GM19099 (cell line): ENCODE data around the gene BCAS3.

Source experiments
- POLR2A ChIP-seq: IDR thresholded peaks from 3 replicates; pipeline ENCODE4 v1.6.1; 2011; ENCODE audit warnings: low read depth; ENCODE audit not compliant: insufficient read length; ENCODE audit errors: extremely low read depth

BCAS3 gene

DNA sequence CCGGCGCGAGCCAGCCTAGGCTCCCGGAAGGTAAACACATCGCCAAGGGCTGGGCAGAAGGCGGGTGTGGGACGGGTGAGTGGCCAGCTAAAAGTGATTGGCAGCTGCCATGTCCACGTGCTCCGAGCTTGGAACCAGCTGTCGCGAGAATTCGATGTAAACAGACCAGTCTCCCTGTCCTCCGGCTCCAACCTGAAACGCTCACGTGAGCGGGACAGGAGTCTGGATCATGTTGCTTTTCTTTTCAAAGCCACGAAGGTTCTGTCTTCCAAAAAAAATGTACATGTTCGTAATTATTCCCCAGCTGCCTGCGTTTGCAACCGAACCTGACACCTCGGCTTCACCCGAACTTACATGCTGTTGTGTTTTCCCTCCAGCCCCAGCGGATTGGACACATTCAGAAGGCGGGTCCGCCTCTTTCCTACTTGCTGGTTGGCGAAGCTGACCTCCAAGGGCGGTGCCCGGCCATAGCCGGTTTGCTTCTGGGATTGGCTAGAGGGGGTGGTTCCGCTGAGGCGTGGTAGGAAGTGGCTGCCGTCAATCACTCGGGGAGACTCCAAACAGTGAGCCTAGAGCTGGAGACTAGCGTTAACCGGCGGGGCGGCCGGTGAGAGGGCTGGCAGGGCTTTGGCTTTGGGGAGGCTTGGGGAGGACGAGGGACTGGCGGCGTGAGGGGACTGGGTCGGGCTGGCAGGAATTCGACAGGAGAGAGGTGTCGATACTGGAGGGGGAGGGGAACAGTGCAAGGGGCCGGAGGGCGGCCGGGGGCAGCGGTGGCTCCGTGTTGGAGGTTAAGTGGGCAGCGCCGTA, at the start of gene BCAS3:
Gene BCAS3 (plus strand): TSS at position 544 of the 810 bp plus-strand sequence.
- peak; percentile 87 for TF ChIP-seq POLR2A

GRCh38 chr17:60628252-60628889, 49.3 kb upstream of the BCAS3 start:
- TF ChIP-seq POLR2A: no peak

GRCh38 chr17:60629120-60629519, 48.5 kb upstream of the BCAS3 start:
- TF ChIP-seq POLR2A: no peak

GRCh38 chr17:60630352-60630751, 47.3 kb upstream of the BCAS3 start:
- TF ChIP-seq POLR2A: no peak

DNA sequence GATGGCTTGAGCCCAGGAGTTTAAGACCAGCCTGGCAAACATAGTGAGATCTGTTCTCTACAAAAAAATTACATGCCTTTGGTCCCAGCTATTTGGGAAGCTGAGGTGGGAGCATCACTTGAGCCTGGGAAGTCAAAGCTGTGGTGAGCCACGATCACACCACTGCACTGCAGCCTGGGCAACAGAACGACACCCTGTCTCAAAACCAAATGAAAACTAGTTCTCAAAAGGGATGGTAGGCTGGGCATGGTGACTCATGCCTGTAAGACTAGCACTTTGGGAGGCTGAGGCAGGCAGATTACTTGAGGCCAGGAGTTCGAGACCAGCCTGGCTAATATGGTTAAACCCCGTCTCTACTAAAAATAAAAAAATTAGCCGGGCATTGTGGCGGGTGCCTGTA, 46.5 kb upstream of the BCAS3 start:
- TF ChIP-seq POLR2A: no peak

DNA sequence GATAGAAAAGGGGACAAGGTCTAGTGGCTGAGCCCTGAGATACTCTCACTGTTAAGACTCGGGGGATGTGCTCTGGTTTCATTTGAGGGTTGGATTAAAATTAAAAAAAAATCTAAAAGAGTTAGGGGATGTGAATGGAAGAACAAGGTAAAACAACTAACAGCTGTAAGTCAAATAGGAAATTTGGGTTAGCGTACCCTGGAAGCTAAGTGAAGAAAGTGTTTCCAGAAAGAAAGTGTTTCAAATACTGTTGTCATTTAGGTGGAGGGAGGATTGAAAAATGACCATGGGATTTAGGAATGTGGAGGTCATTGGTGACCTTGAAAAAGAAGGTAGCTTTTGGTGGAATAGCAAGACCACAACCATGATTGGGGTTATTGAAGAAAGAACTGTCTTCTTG, 40.0 kb upstream of the BCAS3 start:
- TF ChIP-seq POLR2A: no peak

DNA sequence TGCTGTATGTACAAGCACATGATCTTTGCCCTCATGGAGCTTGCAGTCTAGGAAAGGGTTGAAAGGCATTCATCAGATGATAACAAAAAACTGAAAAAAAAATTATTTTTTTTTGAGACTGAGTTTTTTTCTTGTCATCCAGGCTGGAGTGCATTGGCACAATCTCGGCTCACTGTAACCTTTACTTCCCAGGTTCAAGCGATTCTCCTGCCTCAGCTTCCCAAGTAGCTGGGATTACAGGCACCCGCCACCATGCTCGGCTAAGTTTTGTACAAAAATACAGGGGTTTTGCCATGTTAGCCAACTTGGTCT, 38.7 kb upstream of the BCAS3 start:
- TF ChIP-seq POLR2A: no peak

GRCh38 chr17:60640503-60640902, 37.1 kb upstream of the BCAS3 start:
- TF ChIP-seq POLR2A: no peak

DNA sequence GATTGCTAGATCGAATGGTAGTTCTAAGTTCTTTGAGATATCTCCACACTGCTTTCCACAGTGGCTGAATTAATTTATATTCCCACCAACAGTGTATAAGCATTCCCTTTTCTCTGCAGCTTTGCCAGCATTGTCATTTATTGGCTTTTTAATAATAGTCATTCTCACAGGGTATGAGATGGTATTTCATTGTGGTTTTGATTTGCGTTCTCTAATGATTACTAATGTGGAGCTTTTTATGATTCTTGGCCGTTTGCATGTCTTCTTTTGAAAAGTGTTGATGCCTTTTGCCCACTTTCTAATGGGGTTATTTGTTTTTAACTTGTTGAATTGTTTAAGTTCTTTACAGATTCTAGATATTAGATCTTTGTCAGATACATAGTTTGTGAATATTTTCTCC, 36.5 kb upstream of the BCAS3 start:
- no peak for TF ChIP-seq POLR2A

- TF ChIP-seq POLR2A: no peak
Measured at GRCh38 chr17:60641810-60642220, 35.8 kb upstream of the BCAS3 start.

DNA sequence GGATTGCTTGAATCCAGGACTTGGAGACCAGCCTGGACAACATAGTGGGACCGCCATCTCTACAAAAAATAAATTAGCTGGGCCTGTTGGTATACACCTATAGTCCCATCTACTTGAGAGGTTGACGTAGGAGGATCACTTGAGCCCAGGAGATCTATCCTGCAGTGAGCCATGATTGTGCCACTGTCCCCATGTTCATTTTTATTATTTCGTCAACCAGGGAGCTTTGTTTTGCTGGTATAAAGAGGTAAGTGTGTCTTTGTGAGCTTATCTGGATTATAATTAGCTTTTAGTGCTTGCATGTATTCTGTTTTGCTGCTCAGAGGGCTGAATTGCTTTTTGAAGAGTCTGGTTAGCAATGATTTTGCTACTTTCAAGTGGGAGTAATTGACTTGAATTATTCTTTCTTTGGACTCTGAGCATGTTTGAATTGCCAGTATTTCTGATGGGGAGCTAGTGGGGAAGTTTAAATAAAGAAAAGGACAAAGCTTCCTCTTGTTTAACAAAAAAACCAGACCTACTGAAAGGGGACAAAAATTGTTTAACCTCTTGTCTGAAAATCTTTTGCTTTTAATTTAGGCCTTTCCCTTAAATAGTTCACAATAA, 31.6 kb upstream of the BCAS3 start:
- no peak for TF ChIP-seq POLR2A

DNA sequence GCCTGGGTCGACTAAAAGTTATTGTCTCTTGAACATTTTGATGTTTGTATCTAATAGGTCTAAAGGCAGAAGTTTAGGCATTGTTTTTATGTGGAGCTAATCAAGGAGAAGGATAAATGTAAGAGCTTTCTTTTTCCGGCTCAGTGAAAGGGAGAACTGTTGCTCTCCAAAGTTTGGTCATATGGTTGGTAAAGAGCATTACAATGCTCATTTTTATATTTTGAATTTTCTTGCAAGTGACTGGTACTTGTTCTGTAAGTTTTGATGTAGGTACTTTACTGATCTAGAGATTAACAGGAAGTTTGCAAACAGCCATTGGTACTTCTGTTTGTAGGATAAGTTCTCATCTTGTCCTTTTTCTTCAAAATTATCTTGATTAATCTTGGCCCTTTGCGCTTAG, 30.9 kb upstream of the BCAS3 start:
- no peak for TF ChIP-seq POLR2A

DNA sequence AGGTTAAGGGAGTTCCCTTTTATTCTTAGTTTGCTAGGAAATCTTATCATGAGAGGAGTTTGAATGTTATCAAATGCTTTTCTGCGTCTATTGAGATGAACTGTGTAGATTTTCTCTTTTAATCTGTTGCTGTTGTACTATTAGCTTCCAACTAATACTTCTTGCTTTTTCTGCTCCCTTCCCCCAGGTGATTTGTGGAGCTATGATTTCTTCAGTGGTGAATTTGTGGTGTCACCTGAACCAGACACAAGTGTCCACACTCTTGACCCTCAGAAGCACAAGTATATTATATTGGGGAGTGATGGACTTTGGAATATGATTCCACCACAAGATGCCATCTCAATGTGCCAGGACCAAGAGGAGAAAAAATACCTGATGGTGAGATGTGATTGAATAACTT, 29.9 kb upstream of the BCAS3 start:
- no peak for TF ChIP-seq POLR2A

- no peak for TF ChIP-seq POLR2A
Measured at GRCh38 chr17:60652454-60653247, 25.0 kb upstream of the BCAS3 start.

- TF ChIP-seq POLR2A: no peak
Measured at GRCh38 chr17:60653569-60653968, 24.1 kb upstream of the BCAS3 start.
